Activated CD4-positive, alpha-beta T cell treated with anti-CD3 and anti-CD28 coated beads, Interleukin-2, amount 10 ng/mL, durations not matched to agents 7 days and 5 days (primary cell): ENCODE measurements around the gene CPLX4. TPM values are rescaled to one million over a fixed set of nuclear protein-coding genes. Genes with fewer than 3 reads are reported as not detected.

Experiments used
- CTCF ChIA-PET: fragments of 350-600 bp; sonication (Branson Sonifier 250); formaldehyde crosslinking; loops from one replicate; lab custom pipeline; 2021; ENCODE audit warnings: antibody characterized with exemption; lab: Charles Lee
- POLR2A ChIA-PET: fragments of 350-600 bp; sonication (Branson Sonifier 250); formaldehyde crosslinking; loops from one replicate; lab custom pipeline; 2021; ENCODE audit warnings: antibody characterized with exemption; lab: Charles Lee
- DNase-seq: peaks from one replicate; pipeline ENCODE4 v3.0.0-alpha.2; 2020
- H3K27ac Mint-ChIP-seq: one replicate; pipeline ENCODE4 v1.8.0; 2021; ENCODE audit warnings: mild to moderate bottlenecking, moderate library complexity, mixed read lengths
- H3K27me3 Mint-ChIP-seq: one replicate; pipeline ENCODE4 v1.8.0; 2021; ENCODE audit warnings: mixed read lengths
- H3K36me3 Mint-ChIP-seq: one replicate; pipeline ENCODE4 v1.8.0; 2021; ENCODE audit warnings: low read depth, mixed read lengths
- H3K4me1 Mint-ChIP-seq: one replicate; pipeline ENCODE4 v1.8.0; 2021; ENCODE audit warnings: mixed read lengths
- H3K4me3 Mint-ChIP-seq: one replicate; pipeline ENCODE4 v1.8.0; 2021; ENCODE audit warnings: mild to moderate bottlenecking, moderate library complexity, mixed read lengths
- H3K9me3 Mint-ChIP-seq: one replicate; pipeline ENCODE4 v1.8.0; 2021; ENCODE audit warnings: mixed read lengths
- total RNA-seq, 2 experiments: library from RNA; stranded (reverse); gene quantifications; one replicate each; pipeline ENCODE4 v1.2.3, GENCODE V29; 2021

CPLX4 gene
- total RNA-seq, 2 experiments from 2014 or later = not detected

DNA sequence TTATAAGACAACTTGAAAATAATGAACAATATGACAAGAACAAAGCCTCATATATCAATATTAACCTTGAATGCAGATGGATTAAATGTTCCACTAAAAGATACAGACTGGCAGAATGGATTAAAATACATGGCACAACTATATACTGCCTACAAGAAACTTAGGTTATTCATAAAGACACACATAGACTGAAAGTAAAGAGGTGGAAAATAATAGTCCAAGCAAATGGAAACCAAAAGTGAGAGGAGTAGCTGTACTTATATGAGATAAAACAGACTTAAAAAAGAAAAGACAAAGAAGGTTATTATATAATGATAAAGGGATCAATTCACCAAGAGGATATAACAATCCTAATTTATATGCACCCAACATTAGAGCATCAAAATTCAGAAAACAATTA is 22.4 kb upstream of the CPLX4 start:
- CTCF ChIA-PET = interaction anchor here (1.5 kb wide), 1 partner anchor 11 kb away, joined by 4 read pairs; no protein-coding TSS in a partner anchor
- Mint-ChIP-seq H3K4me1 (peaks cover 33% of the 10 kb centered on the region), H3K36me3 (peaks cover 87% of the 10 kb centered on the region), H3K27me3 (no peaks in the 10 kb centered on the region), H3K9me3 (peaks cover 21% of the 10 kb centered on the region), H3K27ac (peak overlapping the region; percentile 10), H3K4me3 (no peak overlapping the region)
- DNase-seq = no peak
- POLR2A ChIA-PET = no interaction called here

DNA sequence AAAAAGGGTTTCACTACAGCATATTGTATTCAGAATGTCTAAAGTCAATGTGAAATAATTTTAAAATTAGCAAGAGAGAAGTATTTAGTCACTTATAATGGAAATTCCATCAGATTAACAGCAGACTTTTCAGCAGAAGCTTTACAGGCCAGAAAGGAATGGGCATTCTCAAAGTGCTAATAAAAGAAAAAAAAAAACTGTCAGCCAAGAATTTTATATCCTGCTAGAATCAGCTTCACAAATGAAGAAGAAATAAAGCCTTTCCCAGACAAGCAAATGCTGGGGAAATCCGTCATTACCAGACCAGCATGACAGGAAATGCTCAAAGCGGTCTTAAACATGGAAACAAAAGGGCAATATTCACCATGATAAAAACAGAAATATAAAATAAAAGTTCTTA is 21.9 kb upstream of the CPLX4 start:
- Mint-ChIP-seq H3K27ac (no peak overlapping the region), H3K36me3 (peaks cover 82% of the 10 kb centered on the region), H3K4me1 (peaks cover 33% of the 10 kb centered on the region), H3K9me3 (peaks cover 21% of the 10 kb centered on the region), H3K27me3 (no peaks in the 10 kb centered on the region), H3K4me3 (no peak overlapping the region)
- ChIA-PET CTCF (interaction anchor here (1.5 kb wide), 1 partner anchor 11 kb away, joined by 4 read pairs; no protein-coding TSS in a partner anchor), POLR2A (no interaction called here)
- DNase-seq = no peak

DNA sequence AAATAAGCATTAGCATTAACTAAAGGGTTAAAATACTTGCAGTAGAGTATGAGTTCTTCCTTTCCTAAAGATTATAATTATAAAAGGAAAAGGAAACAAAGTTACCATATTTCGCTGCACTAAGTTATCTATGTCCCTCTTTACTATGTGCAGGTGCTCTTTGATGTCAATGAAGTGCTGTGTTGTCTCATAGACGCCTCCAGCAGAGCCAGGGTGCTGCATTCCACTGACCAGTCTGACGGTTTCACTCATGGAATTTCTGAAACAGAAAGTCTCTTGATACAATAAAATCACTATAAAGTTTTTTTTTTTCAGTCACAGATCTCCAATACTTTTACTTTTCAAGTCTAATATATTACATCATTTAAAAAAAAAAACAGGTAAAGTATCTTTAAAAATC is 14.5 kb upstream of the CPLX4 start:
- H3K27ac Mint-ChIP-seq = no peak overlapping the region

DNA sequence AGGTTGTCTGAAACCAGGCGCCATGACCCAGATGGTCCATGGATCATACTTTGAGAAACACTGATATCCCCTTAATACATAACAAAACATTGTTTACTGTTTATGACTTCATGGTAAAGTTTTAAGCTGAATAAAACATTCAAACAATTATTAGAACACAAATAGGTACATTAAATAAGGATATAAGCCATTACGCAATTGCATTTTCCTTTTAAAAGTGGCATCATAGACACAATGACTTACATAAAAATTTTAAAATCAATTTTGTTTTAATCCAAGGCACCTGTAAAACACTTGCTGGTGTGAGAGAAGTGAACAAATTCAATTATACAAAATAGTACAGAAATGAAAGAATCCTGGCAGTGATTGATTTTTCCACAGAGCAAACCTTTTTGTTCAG is 10.2 kb upstream of the CPLX4 start:
- POLR2A ChIA-PET = no interaction called here

More for the DNA sequence above, 14.5 kb upstream of the CPLX4 start:
- CTCF ChIA-PET = interaction anchor here (1.3 kb wide), 1 partner anchor 19 kb away, joined by 5 read pairs; no protein-coding TSS in a partner anchor
- POLR2A ChIA-PET = no interaction called here
- H3K27me3 Mint-ChIP-seq = no peaks in the 10 kb centered on the region
- peaks cover 1% of the 10 kb centered on the region for H3K4me1 Mint-ChIP-seq
- no peak overlapping the region for H3K4me3 Mint-ChIP-seq
- DNase-seq = no peak
- no peaks in the 10 kb centered on the region for H3K9me3 Mint-ChIP-seq
- peaks cover 44% of the 10 kb centered on the region for H3K36me3 Mint-ChIP-seq

DNA sequence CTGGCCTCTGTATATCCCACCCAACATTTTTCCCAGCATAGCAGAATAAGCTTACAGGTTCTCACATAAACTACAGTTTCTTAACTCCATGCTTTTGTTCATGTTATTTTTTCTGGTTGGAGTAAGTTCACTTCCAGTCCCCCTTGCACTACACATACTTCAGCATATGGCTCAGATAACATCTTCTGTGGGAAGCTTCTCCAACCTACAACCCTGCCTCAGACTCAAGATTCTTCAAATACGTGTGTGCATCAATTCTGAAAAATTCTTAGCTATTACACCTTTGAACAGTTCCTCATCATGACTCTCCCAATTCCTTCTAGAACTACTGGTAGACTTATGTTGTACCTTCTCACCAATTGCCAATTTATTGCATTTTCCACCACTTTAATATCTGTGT is 7.5 kb upstream of the CPLX4 start:
- H3K27me3 Mint-ChIP-seq = peaks cover under 1% of the 10 kb centered on the region
- ChIA-PET POLR2A (no interaction called here), CTCF (interaction anchor here (0.6 to 1.0 kb wide), 2 partner anchors 8 to 21 kb away, joined by 3 to 5 read pairs; no protein-coding TSS in a partner anchor)
- no peak for DNase-seq
- H3K4me3 Mint-ChIP-seq = no peak overlapping the region
- no peak overlapping the region for H3K27ac Mint-ChIP-seq
- H3K4me1 Mint-ChIP-seq = no peaks in the 10 kb centered on the region
- H3K36me3 Mint-ChIP-seq = peaks cover 32% of the 10 kb centered on the region
- H3K9me3 Mint-ChIP-seq = no peaks in the 10 kb centered on the region

More for the DNA sequence above, 10.2 kb upstream of the CPLX4 start:
- CTCF ChIA-PET = no interaction called here
- Mint-ChIP-seq H3K27ac (no peak overlapping the region), H3K9me3 (no peaks in the 10 kb centered on the region), H3K36me3 (peaks cover 43% of the 10 kb centered on the region), H3K4me1 (no peaks in the 10 kb centered on the region), H3K27me3 (no peaks in the 10 kb centered on the region), H3K4me3 (no peak overlapping the region)
- no peak for DNase-seq

DNA sequence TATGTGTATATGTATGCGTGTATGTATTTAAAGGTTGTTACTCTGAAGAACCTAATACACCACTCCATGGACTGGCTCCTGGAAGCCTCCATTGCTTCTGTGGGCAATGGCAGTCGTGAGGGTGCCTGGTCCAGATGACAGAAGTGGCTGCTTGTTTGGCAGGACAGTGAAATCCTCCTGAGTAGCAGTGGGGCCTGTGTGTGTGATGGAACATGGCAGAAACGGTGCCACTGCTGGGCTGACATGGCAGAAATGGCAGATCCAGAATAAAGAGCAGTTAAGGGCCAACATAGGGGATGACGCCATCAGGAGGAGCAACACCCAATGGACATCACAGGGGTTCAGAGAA is 6.1 kb upstream of the CPLX4 start:
- peaks cover 5% of the 10 kb centered on the region for H3K27me3 Mint-ChIP-seq
- ChIA-PET POLR2A (no interaction called here), CTCF (no interaction called here)

DNA sequence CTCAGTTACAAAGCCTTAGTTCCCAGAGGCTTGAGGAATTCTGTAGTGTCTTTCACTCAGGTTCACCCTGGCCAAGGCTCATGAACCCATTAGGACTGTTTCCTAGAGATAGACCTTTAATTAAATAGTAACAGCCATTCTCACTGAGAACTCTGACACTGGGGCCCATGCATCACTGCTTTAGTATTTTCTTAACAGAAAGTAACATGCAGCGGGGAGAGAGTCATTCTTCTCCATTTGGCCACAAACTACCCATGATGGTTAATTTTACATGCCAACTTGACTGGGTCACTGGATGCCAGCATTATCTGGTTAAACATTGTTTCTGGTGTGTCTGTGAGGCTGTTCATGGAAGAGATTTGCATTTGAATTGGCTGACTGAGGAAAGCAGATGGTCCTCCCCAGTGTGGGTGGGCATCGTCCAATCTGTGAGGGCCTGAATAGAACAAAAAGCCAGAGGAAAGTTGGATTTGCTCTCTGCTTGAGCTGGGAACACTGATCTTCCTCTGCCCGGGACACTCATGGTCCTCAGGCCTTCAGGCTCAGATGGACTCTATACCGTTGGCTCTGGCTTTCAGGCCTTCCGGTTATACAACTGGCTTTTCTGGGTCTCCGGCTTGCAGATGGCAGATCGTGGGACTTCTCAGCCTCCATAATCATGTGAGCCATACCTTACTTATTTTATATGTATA is 5.6 kb upstream of the CPLX4 start:
- H3K27me3 Mint-ChIP-seq = peaks cover 8% of the 10 kb centered on the region
- no peaks in the 10 kb centered on the region for H3K4me1 Mint-ChIP-seq
- POLR2A ChIA-PET = no interaction called here
- no peak for DNase-seq
- no peaks in the 10 kb centered on the region for H3K9me3 Mint-ChIP-seq
- peaks cover 27% of the 10 kb centered on the region for H3K36me3 Mint-ChIP-seq
- no peak overlapping the region for H3K27ac Mint-ChIP-seq
- CTCF ChIA-PET = no interaction called here
- H3K4me3 Mint-ChIP-seq = no peak overlapping the region

More for the DNA sequence above, 6.1 kb upstream of the CPLX4 start:
- Mint-ChIP-seq H3K9me3 (no peaks in the 10 kb centered on the region), H3K4me1 (no peaks in the 10 kb centered on the region), H3K4me3 (no peak overlapping the region), H3K27ac (no peak overlapping the region), H3K36me3 (peaks cover 30% of the 10 kb centered on the region)
- DNase-seq = no peak

DNA sequence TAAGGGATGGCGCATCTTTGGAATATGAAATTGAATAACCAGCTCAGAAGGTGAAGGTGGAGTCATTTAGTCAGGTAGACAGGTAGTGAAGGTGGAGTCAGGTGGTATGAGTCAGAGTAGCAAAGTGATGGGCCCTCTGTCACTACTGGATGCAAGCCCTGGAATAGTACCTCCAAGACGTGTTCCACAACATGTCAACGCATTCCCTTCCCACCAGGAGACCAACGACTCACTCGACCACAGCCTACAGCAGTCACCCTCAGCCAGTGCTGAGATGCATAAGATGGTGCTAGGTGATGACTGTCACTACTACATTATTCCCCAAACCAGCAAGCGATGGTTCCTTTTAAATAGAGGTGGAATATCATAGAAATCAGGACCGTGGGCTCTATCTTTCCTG is 6.8 kb downstream of the CPLX4 start:
- Mint-ChIP-seq H3K27ac (no peak overlapping the region), H3K4me3 (no peak overlapping the region), H3K27me3 (peaks cover 36% of the 10 kb centered on the region), H3K4me1 (peaks cover 5% of the 10 kb centered on the region), H3K36me3 (no peaks in the 10 kb centered on the region), H3K9me3 (no peaks in the 10 kb centered on the region)
- ChIA-PET POLR2A (no interaction called here), CTCF (no interaction called here)
- no peak for DNase-seq

DNA sequence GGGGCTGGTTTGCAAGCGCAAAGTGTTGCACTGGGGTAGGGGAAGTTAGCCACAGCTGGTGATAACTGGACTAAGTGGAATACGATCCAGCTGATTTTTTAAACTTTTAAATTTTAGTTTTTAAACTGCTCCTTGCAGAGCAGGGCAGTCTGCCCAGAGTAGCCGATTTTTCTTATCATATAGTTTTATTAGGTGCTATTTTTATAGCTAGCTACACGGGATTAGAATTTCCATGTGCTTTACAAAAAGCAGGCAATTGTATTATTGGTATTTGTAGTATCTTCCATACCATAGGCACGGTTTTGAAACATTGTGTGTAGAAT is 9.6 kb downstream of the CPLX4 start:
- POLR2A ChIA-PET = interaction anchor here (0.7 kb wide), 1 partner anchor 94 kb away, joined by 3 read pairs; no protein-coding TSS in a partner anchor
- no peaks in the 10 kb centered on the region for H3K9me3 Mint-ChIP-seq
- H3K4me3 Mint-ChIP-seq = peak overlapping the region; percentile 43
- peaks cover 46% of the 10 kb centered on the region for H3K27me3 Mint-ChIP-seq
- H3K4me1 Mint-ChIP-seq = peaks cover 5% of the 10 kb centered on the region
- no peaks in the 10 kb centered on the region for H3K36me3 Mint-ChIP-seq
- CTCF ChIA-PET = interaction anchor here (0.5 to 3.1 kb wide), 5 partner anchors 8 to 295 kb away, joined by 3 to 29 read pairs (median 4); no protein-coding TSS in a partner anchor
- H3K27ac Mint-ChIP-seq = no peak overlapping the region
- no peak for DNase-seq

DNA sequence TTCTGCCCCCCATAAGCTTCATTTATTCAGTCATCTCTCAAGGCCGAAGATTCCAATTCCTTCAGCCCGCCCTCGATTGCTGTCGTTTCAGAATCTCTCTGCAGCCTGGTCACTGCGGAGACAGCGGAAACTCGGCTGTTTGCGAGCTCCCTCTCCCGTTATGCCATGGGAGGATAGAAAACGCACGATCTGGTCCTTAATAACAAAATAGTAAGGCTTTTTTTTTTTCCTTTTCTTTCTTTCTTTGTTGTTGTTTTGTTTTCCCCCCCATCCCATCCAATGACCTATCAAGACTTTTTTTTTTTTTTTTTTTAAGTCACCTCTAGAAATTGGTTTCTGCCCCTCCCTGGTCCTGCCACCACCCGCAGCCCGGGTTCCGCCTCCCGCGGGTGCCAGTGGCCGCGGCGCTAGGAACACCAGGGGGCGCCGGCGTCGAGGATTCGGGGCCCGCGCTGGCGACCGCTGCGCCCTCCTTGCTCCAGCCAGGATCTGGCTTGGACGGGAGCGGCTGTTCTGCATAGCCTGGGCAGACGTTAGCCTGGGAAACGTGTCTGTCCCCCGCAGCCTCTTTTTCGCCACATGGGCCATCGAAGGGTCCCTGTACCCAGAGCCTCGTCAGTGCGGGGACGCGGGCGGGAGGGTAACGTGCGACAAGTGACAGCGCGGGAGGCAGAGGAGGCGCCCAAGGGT is 10.1 kb downstream of the CPLX4 start:
- ChIA-PET POLR2A (interaction anchor here (0.6 to 0.7 kb wide), 2 partner anchors 93 to 94 kb away, joined by 3 to 7 read pairs; no protein-coding TSS in a partner anchor), CTCF (interaction anchor here (0.6 to 3.1 kb wide), 13 partner anchors 8 to 295 kb away, joined by 3 to 29 read pairs (median 4); no protein-coding TSS in a partner anchor)
- peak; percentile 65 for DNase-seq
- H3K27me3 Mint-ChIP-seq = peaks cover 46% of the 10 kb centered on the region
- no peaks in the 10 kb centered on the region for H3K9me3 Mint-ChIP-seq
- H3K4me1 Mint-ChIP-seq = peaks cover 5% of the 10 kb centered on the region
- H3K4me3 Mint-ChIP-seq = peak overlapping the region; percentile 43
- no peaks in the 10 kb centered on the region for H3K36me3 Mint-ChIP-seq
- H3K27ac Mint-ChIP-seq = no peak overlapping the region

DNA sequence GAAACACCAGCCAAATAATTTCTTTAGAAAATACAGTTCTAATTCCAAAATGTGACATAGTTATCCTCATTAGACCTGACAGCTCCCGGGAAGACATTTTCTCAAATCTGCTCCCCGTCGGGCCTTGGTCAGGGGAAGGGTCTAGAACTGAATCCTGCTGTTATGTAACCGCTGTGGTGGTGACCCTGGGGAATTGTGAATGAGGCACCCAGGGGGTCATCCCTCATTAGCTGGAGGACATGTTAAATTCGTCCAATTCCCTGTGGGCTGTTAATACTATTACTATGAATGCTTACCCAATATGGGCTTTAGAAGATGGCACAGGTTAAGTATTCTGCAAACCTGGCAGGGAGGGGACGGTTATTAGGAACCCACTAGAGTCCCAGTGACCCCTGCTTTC is 11.8 kb downstream of the CPLX4 start:
- CTCF ChIA-PET = no interaction called here
- Mint-ChIP-seq H3K36me3 (no peaks in the 10 kb centered on the region), H3K27ac (no peak overlapping the region), H3K4me3 (no peak overlapping the region), H3K4me1 (peaks cover 5% of the 10 kb centered on the region), H3K27me3 (peaks cover 42% of the 10 kb centered on the region), H3K9me3 (no peaks in the 10 kb centered on the region)
- no peak for DNase-seq
- POLR2A ChIA-PET = no interaction called here

DNA sequence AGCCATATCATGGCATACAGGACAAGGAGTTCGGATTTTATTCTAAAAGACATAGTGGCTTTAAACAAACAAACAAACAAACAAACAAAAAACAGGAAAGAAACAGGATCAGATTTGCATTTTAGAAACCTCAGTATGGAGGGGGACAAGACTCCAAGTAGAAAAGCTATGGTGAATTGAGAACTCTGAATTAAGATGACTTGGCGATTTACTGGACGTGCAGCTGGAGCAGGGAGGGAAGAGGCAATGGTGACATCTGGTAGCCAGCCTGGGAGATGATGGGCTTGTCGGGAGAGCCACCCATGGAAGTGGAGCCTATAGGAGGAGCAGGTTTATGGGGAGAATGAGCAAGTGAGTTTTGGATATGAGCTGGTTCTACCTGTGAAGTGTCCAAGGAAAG is 13.2 kb downstream of the CPLX4 start:
- Mint-ChIP-seq H3K27me3 (peaks cover 30% of the 10 kb centered on the region), H3K4me3 (no peak overlapping the region), H3K9me3 (no peaks in the 10 kb centered on the region), H3K4me1 (peaks cover 5% of the 10 kb centered on the region), H3K36me3 (no peaks in the 10 kb centered on the region), H3K27ac (no peak overlapping the region)
- no peak for DNase-seq
- ChIA-PET POLR2A (no interaction called here), CTCF (interaction anchor here (1.0 kb wide), 1 partner anchor 97 kb away, joined by 3 read pairs; no protein-coding TSS in a partner anchor)

DNA sequence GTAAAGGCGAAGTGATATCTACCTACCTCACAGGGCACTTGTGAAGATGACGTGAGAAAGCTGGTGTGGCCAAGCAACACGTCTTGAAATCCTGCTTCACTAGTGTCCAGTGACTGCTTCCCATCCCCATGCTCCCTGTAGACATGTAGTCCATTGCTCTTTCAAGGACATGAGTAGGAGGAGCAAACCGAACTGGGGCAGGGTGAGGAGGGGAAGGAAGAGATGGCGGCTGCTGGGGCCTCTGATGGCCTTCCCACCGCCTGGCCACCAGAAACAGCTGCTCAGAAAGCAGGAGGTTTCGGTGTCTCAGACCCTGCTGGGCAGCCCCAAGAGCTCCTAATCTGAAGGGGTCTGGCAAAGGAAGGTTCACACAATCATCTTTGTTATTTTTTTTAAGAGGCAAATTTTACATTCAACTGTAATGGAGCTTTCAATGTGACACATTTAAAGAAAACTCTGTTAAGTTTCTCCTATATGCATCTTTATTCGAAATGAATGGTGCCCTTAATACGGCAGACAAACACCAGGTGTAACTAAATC is 14.7 kb downstream of the CPLX4 start:
- H3K36me3 Mint-ChIP-seq = no peaks in the 10 kb centered on the region
- peaks cover 5% of the 10 kb centered on the region for H3K4me1 Mint-ChIP-seq
- no peak overlapping the region for H3K27ac Mint-ChIP-seq
- ChIA-PET POLR2A (no interaction called here), CTCF (interaction anchor here (0.9 to 4.8 kb wide), 2 partner anchors 33 to 99 kb away, joined by 3 to 35 read pairs; no protein-coding TSS in a partner anchor)
- H3K27me3 Mint-ChIP-seq = peaks cover 19% of the 10 kb centered on the region
- DNase-seq = no peak
- no peak overlapping the region for H3K4me3 Mint-ChIP-seq
- no peaks in the 10 kb centered on the region for H3K9me3 Mint-ChIP-seq
